Skeletal muscle tissue (tissue), 4 donors: ENCODE data around the gene DLG2. TPM values are rescaled to one million over a fixed set of nuclear protein-coding genes. Genes with fewer than 3 reads are reported as not detected.

Experiments
- H3K27ac ChIP-seq: one replicate; pipeline ENCODE4 v1.7.0; 2013; ENCODE audit warnings: mild to moderate bottlenecking, low read depth, low read length, inconsistent platforms
- H3K27me3 ChIP-seq, 3 donors: one replicate each; pipeline ENCODE4 v1.7.0; 2013; ENCODE audit warnings: low read length in 3 of 3; ENCODE audit not compliant: control insufficient read depth in 3 of 3, insufficient read depth in 3 of 3
- H3K36me3 ChIP-seq, 3 donors: one replicate each; pipeline ENCODE4 v1.7.0; 2013; ENCODE audit warnings: low read length in 3 of 3; ENCODE audit not compliant: control insufficient read depth in 3 of 3, insufficient read depth in 3 of 3
- H3K4me1 ChIP-seq, 3 donors: one replicate each; pipeline ENCODE4 v1.7.0; 2013; ENCODE audit warnings: low read length in 3 of 3, mild to moderate bottlenecking in 3 of 3; ENCODE audit not compliant: control insufficient read depth in 3 of 3, insufficient read depth in 3 of 3
- H3K4me3 ChIP-seq, 3 donors: one replicate each; pipeline ENCODE4 v1.7.0; 2013; ENCODE audit warnings: low read length in 3 of 3
- H3K9ac ChIP-seq, 3 donors: one replicate each; pipeline ENCODE4 v1.7.0; 2013; ENCODE audit warnings: low read length in 3 of 3, mild to moderate bottlenecking in 3 of 3, moderate library complexity in 2 of 3, low read depth in 1 of 3
- H3K9me3 ChIP-seq, 3 donors: one replicate each; pipeline ENCODE4 v1.7.0; 2013; ENCODE audit warnings: low read length in 3 of 3; ENCODE audit not compliant: control insufficient read depth in 3 of 3
- total RNA-seq: library from RNA; depleted of rRNA; stranded (reverse); fragments of >200 nt; gene quantifications from one replicate; pipeline ENCODE4 v1.2.3, GENCODE V29; 2014
- donor health status: Osteomylitis.

DLG2 gene
- total RNA-seq, 1 donor from 2014 or later, result 18.3 TPM

GRCh38 chr11:84899740-84900139, 727.4 kb downstream of the DLG2 start:
- no peaks in the 10 kb centered on the region for H3K27me3 ChIP-seq
- H3K4me3 ChIP-seq, result no peak overlapping the region
- no peaks in the 10 kb centered on the region for H3K4me1 ChIP-seq
- no peaks in the 10 kb centered on the region for H3K36me3 ChIP-seq
- H3K27ac ChIP-seq, result no peak overlapping the region
- no peak overlapping the region for H3K9ac ChIP-seq
- H3K9me3 ChIP-seq, result no peaks in the 10 kb centered on the region

GRCh38 chr11:84899134-84899533, 728.0 kb downstream of the DLG2 start:
- Histone ChIP-seq H3K4me3 (no peak overlapping the region), H3K27ac (no peak overlapping the region), H3K9ac (no peak overlapping the region), H3K36me3 (no peaks in the 10 kb centered on the region), H3K27me3 (no peaks in the 10 kb centered on the region), H3K4me1 (no peaks in the 10 kb centered on the region), H3K9me3 (no peaks in the 10 kb centered on the region)

- Histone ChIP-seq H3K9me3 (no peaks in the 10 kb centered on the region), H3K9ac (no peak overlapping the region), H3K4me3 (no peak overlapping the region), H3K27ac (no peak overlapping the region), H3K4me1 (no peaks in the 10 kb centered on the region), H3K36me3 (no peaks in the 10 kb centered on the region), H3K27me3 (no peaks in the 10 kb centered on the region)
These were observed 732.5 kb downstream of the DLG2 start for GRCh38 chr11:84894666-84895065.

DNA sequence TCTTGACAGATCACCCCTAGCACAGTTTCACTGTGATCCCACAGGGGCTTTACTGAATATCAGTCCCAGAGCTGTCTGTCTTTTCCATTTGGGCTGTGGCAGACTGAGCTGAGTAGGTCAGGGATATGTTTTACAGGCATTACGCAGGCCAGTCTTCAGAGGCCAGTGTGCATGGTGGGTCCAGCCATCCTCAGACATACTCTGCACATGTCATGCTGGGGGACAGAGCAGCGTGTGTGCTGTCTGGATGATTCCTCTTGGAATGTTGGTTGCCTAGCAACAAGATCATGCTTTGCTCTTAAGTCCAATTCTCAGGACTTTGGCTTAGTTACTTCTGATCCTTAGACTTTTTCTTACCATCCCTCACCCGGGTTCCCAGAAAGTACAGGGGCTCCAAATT, 736.5 kb downstream of the DLG2 start:
- Histone ChIP-seq H3K4me3 (no peak overlapping the region), H3K36me3 (no peaks in the 10 kb centered on the region), H3K27me3 (no peaks in the 10 kb centered on the region), H3K4me1 (no peaks in the 10 kb centered on the region), H3K9me3 (no peaks in the 10 kb centered on the region), H3K9ac (no peak overlapping the region), H3K27ac (no peak overlapping the region)

- H3K27me3 ChIP-seq, result no peaks in the 10 kb centered on the region
- no peaks in the 10 kb centered on the region for H3K36me3 ChIP-seq
- no peak overlapping the region for H3K27ac ChIP-seq
- H3K4me1 ChIP-seq, result no peaks in the 10 kb centered on the region
- H3K4me3 ChIP-seq, result no peak overlapping the region
- H3K9me3 ChIP-seq, result no peaks in the 10 kb centered on the region
- H3K9ac ChIP-seq, result no peak overlapping the region
These were observed 737.6 kb downstream of the DLG2 start for GRCh38 chr11:84889556-84889955.

- no peaks in the 10 kb centered on the region for H3K27me3 ChIP-seq
- no peak overlapping the region for H3K9ac ChIP-seq
- no peaks in the 10 kb centered on the region for H3K4me1 ChIP-seq
- no peak overlapping the region for H3K27ac ChIP-seq
- no peaks in the 10 kb centered on the region for H3K9me3 ChIP-seq
- no peak overlapping the region for H3K4me3 ChIP-seq
- no peaks in the 10 kb centered on the region for H3K36me3 ChIP-seq
These were observed 740.0 kb downstream of the DLG2 start for GRCh38 chr11:84887055-84887629.

- Histone ChIP-seq H3K36me3 (no peaks in the 10 kb centered on the region), H3K27me3 (no peaks in the 10 kb centered on the region), H3K9ac (no peak overlapping the region), H3K9me3 (no peaks in the 10 kb centered on the region), H3K4me1 (no peaks in the 10 kb centered on the region), H3K4me3 (no peak overlapping the region), H3K27ac (no peak overlapping the region)
These were observed 740.8 kb downstream of the DLG2 start for GRCh38 chr11:84886344-84886743.

DNA sequence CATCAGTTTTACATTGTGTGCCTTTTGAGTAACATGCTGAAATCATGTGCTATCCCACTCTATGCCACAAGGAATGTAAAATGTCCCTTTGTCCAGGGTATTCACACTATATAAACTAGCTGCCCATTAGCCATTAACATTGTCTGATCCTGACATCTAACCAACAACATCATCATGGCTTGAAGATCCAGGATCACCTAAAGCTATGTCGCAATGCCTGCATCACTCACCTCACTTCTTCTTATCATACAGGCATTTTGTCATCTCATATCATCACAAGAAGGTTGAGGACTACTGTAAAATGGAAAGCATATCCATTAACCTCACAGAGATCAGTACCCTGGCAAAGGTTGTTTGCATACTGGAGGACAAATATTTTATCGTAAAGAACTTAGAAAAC, 742.3 kb downstream of the DLG2 start:
- H3K27me3 ChIP-seq, result no peaks in the 10 kb centered on the region
- no peaks in the 10 kb centered on the region for H3K36me3 ChIP-seq
- H3K4me3 ChIP-seq, result no peak overlapping the region
- H3K9ac ChIP-seq, result no peak overlapping the region
- H3K4me1 ChIP-seq, result no peaks in the 10 kb centered on the region
- no peaks in the 10 kb centered on the region for H3K9me3 ChIP-seq
- H3K27ac ChIP-seq, result no peak overlapping the region

GRCh38 chr11:84882056-84882455, 745.1 kb downstream of the DLG2 start:
- H3K36me3 ChIP-seq, result no peaks in the 10 kb centered on the region
- no peaks in the 10 kb centered on the region for H3K27me3 ChIP-seq
- H3K9ac ChIP-seq, result no peak overlapping the region
- H3K27ac ChIP-seq, result no peak overlapping the region
- H3K9me3 ChIP-seq, result no peaks in the 10 kb centered on the region
- H3K4me1 ChIP-seq, result no peaks in the 10 kb centered on the region
- no peak overlapping the region for H3K4me3 ChIP-seq

- no peak overlapping the region for H3K4me3 ChIP-seq
- no peak overlapping the region for H3K9ac ChIP-seq
- no peaks in the 10 kb centered on the region for H3K9me3 ChIP-seq
- H3K4me1 ChIP-seq, result no peaks in the 10 kb centered on the region
- no peaks in the 10 kb centered on the region for H3K27me3 ChIP-seq
- H3K36me3 ChIP-seq, result no peaks in the 10 kb centered on the region
- H3K27ac ChIP-seq, result no peak overlapping the region
These were observed 756.0 kb downstream of the DLG2 start for GRCh38 chr11:84871116-84871515.

DNA sequence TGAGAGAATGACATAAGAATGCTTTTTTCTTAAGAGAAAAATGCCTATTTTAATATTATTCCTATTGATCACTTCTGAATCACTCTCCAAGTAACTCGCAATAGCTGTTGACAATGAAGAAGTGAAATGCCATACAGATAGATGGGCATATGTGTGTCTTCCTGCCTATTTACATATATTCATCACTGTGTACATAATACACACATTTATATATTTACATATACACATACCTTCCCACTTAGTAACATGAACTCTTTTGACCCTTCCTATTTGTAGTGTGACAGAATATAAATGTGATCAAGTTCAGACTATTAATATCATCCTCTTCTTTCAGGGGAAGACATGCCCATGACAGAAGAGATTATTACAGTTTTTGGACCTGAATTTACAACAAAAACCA, 756.7 kb downstream of the DLG2 start:
- Histone ChIP-seq H3K9ac (no peak overlapping the region), H3K4me1 (peaks cover 0 to under 1% (median 0%) of the 10 kb centered on the region in 3 donors), H3K9me3 (no peaks in the 10 kb centered on the region), H3K4me3 (no peak overlapping the region), H3K27me3 (no peaks in the 10 kb centered on the region), H3K27ac (no peak overlapping the region), H3K36me3 (no peaks in the 10 kb centered on the region)
